CD4-positive, CD25-positive, alpha-beta regulatory T cell (primary cell): ENCODE measurements around the gene DZIP1L. TPM values are rescaled to one million over a fixed set of nuclear protein-coding genes. Genes with fewer than 3 reads are reported as not detected.

Experiments used
- ATAC-seq, 2 donors: fragments of 150-1000 bp; cut with Tn5 transposase; one replicate each; pipeline ENCODE4 v1.10.0; 2021; ENCODE audit warnings: low read depth in 2 of 2, moderate number of reproducible peaks in 2 of 2, moderate library complexity in 1 of 2
- DNase-seq, 3 donors: peaks; one replicate each; pipeline versions ENCODE4 v3.0.0 to v3.0.0-alpha.2; 2012 to 2022; ENCODE audit warnings: mixed read lengths in 1 of 3
- H3K27ac ChIP-seq: one replicate; pipeline ENCODE4 v1.7.0; 2013; ENCODE audit warnings: mild to moderate bottlenecking, low read length; ENCODE audit not compliant: insufficient read depth, poor library complexity, severe bottlenecking
- H3K27me3 ChIP-seq: one replicate; pipeline ENCODE4 v1.7.0; 2013; ENCODE audit warnings: low read length; ENCODE audit not compliant: control insufficient read depth, insufficient read depth
- H3K36me3 ChIP-seq: one replicate; pipeline ENCODE4 v1.7.0; 2013; ENCODE audit warnings: mild to moderate bottlenecking, low read length, moderate library complexity; ENCODE audit not compliant: control insufficient read depth, insufficient read depth
- H3K4me1 ChIP-seq: 2 replicates; pipeline ENCODE4 v1.7.0; 2013; ENCODE audit warnings: mild to moderate bottlenecking, low read length; ENCODE audit not compliant: insufficient read depth, control insufficient read depth, poor library complexity, severe bottlenecking
- H3K4me3 ChIP-seq: one replicate; pipeline ENCODE4 v1.7.0; 2013; ENCODE audit warnings: low read depth, mild to moderate bottlenecking, low read length, moderate library complexity
- H3K9me3 ChIP-seq, 2 experiments: 1 replicate in 1 of 2; 2 replicates in 1 of 2; pipeline ENCODE4 v1.7.0; 2013; ENCODE audit warnings: low read length in 2 of 2, mild to moderate bottlenecking in 1 of 2, moderate library complexity in 1 of 2; ENCODE audit not compliant: control insufficient read depth in 2 of 2
- H3K27ac Mint-ChIP-seq, 3 donors: one replicate each; pipeline ENCODE4 v1.8.0; 2020 to 2022; ENCODE audit warnings: mild to moderate bottlenecking in 3 of 3, mixed read lengths in 3 of 3, moderate library complexity in 2 of 3
- H3K27me3 Mint-ChIP-seq: one replicate; pipeline ENCODE4 v1.8.0; 2022; ENCODE audit warnings: mild to moderate bottlenecking, mixed read lengths
- H3K36me3 Mint-ChIP-seq: one replicate; pipeline ENCODE4 v1.8.0; 2020; ENCODE audit warnings: mixed read lengths
- H3K4me1 Mint-ChIP-seq, 4 donors: one replicate each; pipeline ENCODE4 v1.8.0; 2020 to 2022; ENCODE audit warnings: mixed read lengths in 4 of 4, mild to moderate bottlenecking in 1 of 4
- H3K4me3 Mint-ChIP-seq, 4 donors: one replicate each; pipeline ENCODE4 v1.8.0; 2020 to 2022; ENCODE audit warnings: mild to moderate bottlenecking in 4 of 4, mixed read lengths in 4 of 4, moderate library complexity in 3 of 4
- H3K9me3 Mint-ChIP-seq, 7 donors: one replicate each; pipeline ENCODE4 v1.8.0; 2020 to 2022; ENCODE audit warnings: mixed read lengths in 7 of 7, mild to moderate bottlenecking in 3 of 7, moderate library complexity in 2 of 7
- polyA plus RNA-seq, 4 donors: library from polyadenylated mRNA; unstranded; fragments of 300-500 nt; fragmentation: Illumina TruSeq; gene quantifications; one replicate each; pipeline ENCODE4 v1.2.3, GENCODE V29; 2021
- total RNA-seq: library from RNA; stranded (reverse); gene quantifications from one replicate; pipeline ENCODE4 v1.2.3, GENCODE V29; 2022

Gene DZIP1L
- total and polyA plus RNA-seq, 5 donors from 2014 or later: not detected

- Histone ChIP-seq H3K36me3 (no peaks in the 10 kb centered on the region), H3K27me3 (peaks cover 5% of the 10 kb centered on the region), H3K27ac (no peak overlapping the region), H3K4me3 (no peak overlapping the region), H3K4me1 (no peaks in the 10 kb centered on the region), H3K9me3 (no peaks in the 10 kb centered on the region)
- ATAC-seq: no peak
- Mint-ChIP-seq H3K27me3 (peaks cover 18% of the 10 kb centered on the region), H3K4me3 (no peak overlapping the region), H3K4me1 (peaks cover 0 to 2% (median 0%) of the 10 kb centered on the region in 4 donors), H3K9me3 (peaks cover 0 to 4% (median 0%) of the 10 kb centered on the region in 7 donors), H3K27ac (peak overlapping the region in 1 of 3 donors; percentile 43), H3K36me3 (no peaks in the 10 kb centered on the region)
- no peak for DNase-seq
Observed at GRCh38 chr3:138125548-138126221, 10.3 kb upstream of the DZIP1L start.

GRCh38 chr3:138124706-138125355, 9.4 kb upstream of the DZIP1L start:
- H3K27ac ChIP-seq: no peak overlapping the region
- no peak overlapping the region for H3K4me3 Mint-ChIP-seq
- no peaks in the 10 kb centered on the region for H3K36me3 Mint-ChIP-seq
- peaks cover 0 to 4% (median 0%) of the 10 kb centered on the region in 7 donors for H3K9me3 Mint-ChIP-seq
- H3K27me3 ChIP-seq: peaks cover 5% of the 10 kb centered on the region
- no peak for DNase-seq
- H3K4me1 ChIP-seq: no peaks in the 10 kb centered on the region
- no peak for ATAC-seq
- H3K4me1 Mint-ChIP-seq: peaks cover 0 to 2% (median 0%) of the 10 kb centered on the region in 4 donors
- no peaks in the 10 kb centered on the region for H3K9me3 ChIP-seq
- H3K36me3 ChIP-seq: no peaks in the 10 kb centered on the region
- H3K27ac Mint-ChIP-seq: no peak overlapping the region
- H3K4me3 ChIP-seq: no peak overlapping the region
- peaks cover 19% of the 10 kb centered on the region for H3K27me3 Mint-ChIP-seq

- H3K27me3 Mint-ChIP-seq: peaks cover 21% of the 10 kb centered on the region
- no peaks in the 10 kb centered on the region for H3K36me3 Mint-ChIP-seq
- no peak for DNase-seq
- H3K9me3 Mint-ChIP-seq: peaks cover 0 to 4% (median 0%) of the 10 kb centered on the region in 7 donors
- H3K36me3 ChIP-seq: no peaks in the 10 kb centered on the region
- no peak overlapping the region for H3K4me3 ChIP-seq
- H3K4me1 Mint-ChIP-seq: peaks cover 0 to 2% (median 0%) of the 10 kb centered on the region in 4 donors
- no peak overlapping the region for H3K4me3 Mint-ChIP-seq
- no peak overlapping the region for H3K27ac ChIP-seq
- no peaks in the 10 kb centered on the region for H3K4me1 ChIP-seq
- peaks cover 5% of the 10 kb centered on the region for H3K27me3 ChIP-seq
- H3K27ac Mint-ChIP-seq: no peak overlapping the region
- no peaks in the 10 kb centered on the region for H3K9me3 ChIP-seq
- ATAC-seq: no peak
Observed at GRCh38 chr3:138124188-138124587, 8.8 kb upstream of the DZIP1L start.

GRCh38 chr3:138119423-138119766, 4.0 kb upstream of the DZIP1L start:
- no peak for ATAC-seq
- Mint-ChIP-seq H3K36me3 (no peaks in the 10 kb centered on the region), H3K9me3 (peaks cover 0 to 7% (median 0%) of the 10 kb centered on the region in 7 donors), H3K4me1 (peaks cover 0 to 13% (median under 1%) of the 10 kb centered on the region in 4 donors), H3K27ac (no peak overlapping the region), H3K4me3 (no peak overlapping the region), H3K27me3 (peaks cover 61% of the 10 kb centered on the region)
- Histone ChIP-seq H3K27ac (no peak overlapping the region), H3K4me1 (peaks cover 11% of the 10 kb centered on the region), H3K36me3 (no peaks in the 10 kb centered on the region), H3K4me3 (no peak overlapping the region), H3K27me3 (peaks cover 12% of the 10 kb centered on the region), H3K9me3 (no peaks in the 10 kb centered on the region)
- no peak for DNase-seq

- Histone ChIP-seq H3K27ac (no peak overlapping the region), H3K4me3 (no peak overlapping the region), H3K27me3 (peaks cover 12% of the 10 kb centered on the region), H3K9me3 (no peaks in the 10 kb centered on the region), H3K36me3 (no peaks in the 10 kb centered on the region), H3K4me1 (peaks cover 11% of the 10 kb centered on the region)
- ATAC-seq (peak; percentile 52 to 60), DNase-seq (peak in 2 of 3 donors; percentile 13 to 40)
- Mint-ChIP-seq H3K36me3 (no peaks in the 10 kb centered on the region), H3K9me3 (peaks cover 0 to 7% (median 0%) of the 10 kb centered on the region in 7 donors), H3K4me3 (no peak overlapping the region), H3K4me1 (peaks cover 0 to 13% (median under 1%) of the 10 kb centered on the region in 4 donors), H3K27me3 (peaks cover 60% of the 10 kb centered on the region), H3K27ac (no peak overlapping the region)
Observed at GRCh38 chr3:138118612-138119422, 3.4 kb upstream of the DZIP1L start.

GRCh38 chr3:138114431-138114918, 933 bp downstream of the DZIP1L start:
- Histone ChIP-seq H3K27me3 (peaks cover 11% of the 10 kb centered on the region), H3K4me1 (peaks cover 11% of the 10 kb centered on the region), H3K27ac (no peak overlapping the region), H3K9me3 (no peaks in the 10 kb centered on the region), H3K36me3 (no peaks in the 10 kb centered on the region), H3K4me3 (no peak overlapping the region)
- Mint-ChIP-seq H3K36me3 (no peaks in the 10 kb centered on the region), H3K9me3 (peaks cover 0 to 5% (median 0%) of the 10 kb centered on the region in 7 donors), H3K4me3 (peak overlapping the region in 2 of 4 donors; percentile 63 to 74), H3K27ac (no peak overlapping the region), H3K4me1 (peaks cover 0 to 13% (median under 1%) of the 10 kb centered on the region in 4 donors), H3K27me3 (peaks cover 70% of the 10 kb centered on the region)
- no peak for DNase-seq
- ATAC-seq: no peak

GRCh38 chr3:138113326-138113725, 2.1 kb downstream of the DZIP1L start:
- Histone ChIP-seq H3K4me1 (peaks cover 11% of the 10 kb centered on the region), H3K9me3 (no peaks in the 10 kb centered on the region), H3K36me3 (no peaks in the 10 kb centered on the region), H3K27me3 (peaks cover 11% of the 10 kb centered on the region), H3K4me3 (no peak overlapping the region), H3K27ac (no peak overlapping the region)
- Mint-ChIP-seq H3K27me3 (peaks cover 66% of the 10 kb centered on the region), H3K36me3 (no peaks in the 10 kb centered on the region), H3K27ac (no peak overlapping the region), H3K4me3 (no peak overlapping the region), H3K4me1 (peaks cover 0 to 13% (median under 1%) of the 10 kb centered on the region in 4 donors), H3K9me3 (peaks cover 0 to 5% (median 0%) of the 10 kb centered on the region in 7 donors)
- no peak for ATAC-seq
- no peak for DNase-seq
